HG03520 (cell line): Measurements from ENCODE around the gene KRT6A.

Experiments used
- ATAC-seq: cut with Tn5 transposase; IDR thresholded peaks from one replicate; pipeline ENCODE4 v1.9.1; 2021; ENCODE audit warnings: mild to moderate bottlenecking, moderate library complexity; ENCODE audit not compliant: unreplicated experiment

Gene KRT6A

GRCh38 chr12:52524898-52525591, 32.0 kb upstream of the KRT6A start:
- ATAC-seq, result peak; percentile 78

- no peak for ATAC-seq
Observed at GRCh38 chr12:52524241-52524897, 31.3 kb upstream of the KRT6A start.

GRCh38 chr12:52523824-52524223, 30.8 kb upstream of the KRT6A start:
- no peak for ATAC-seq

- ATAC-seq, result no peak
Observed at GRCh38 chr12:52522346-52523011, 29.4 kb upstream of the KRT6A start.

- ATAC-seq, result no peak
Observed at GRCh38 chr12:52521568-52522266, 28.7 kb upstream of the KRT6A start.

GRCh38 chr12:52521175-52521567, 28.1 kb upstream of the KRT6A start:
- no peak for ATAC-seq

- no peak for ATAC-seq
Observed at GRCh38 chr12:52519826-52520662, 27.0 kb upstream of the KRT6A start, which contains the start of gene KRT5. Gene KRT5, minus strand, starts transcription at chr12:52520394. Its CDS starts 98 bp downstream, at chr12:52520296.

- ATAC-seq, result no peak
Observed at GRCh38 chr12:52519387-52519703, 26.3 kb upstream of the KRT6A start.

- no peak for ATAC-seq
Observed at GRCh38 chr12:52518574-52519386, 25.7 kb upstream of the KRT6A start.

- no peak for ATAC-seq
Observed at GRCh38 chr12:52517888-52518287, 24.8 kb upstream of the KRT6A start.

- ATAC-seq, result no peak
Observed at GRCh38 chr12:52517005-52517835, 24.2 kb upstream of the KRT6A start.

GRCh38 chr12:52515927-52516831, 23.1 kb upstream of the KRT6A start:
- no peak for ATAC-seq

- no peak for ATAC-seq
Observed at GRCh38 chr12:52515319-52515646, 22.2 kb upstream of the KRT6A start.

GRCh38 chr12:52514471-52515318, 21.6 kb upstream of the KRT6A start:
- no peak for ATAC-seq

GRCh38 chr12:52513736-52514135, 20.7 kb upstream of the KRT6A start:
- no peak for ATAC-seq

GRCh38 chr12:52508211-52508610, 15.2 kb upstream of the KRT6A start:
- ATAC-seq, result no peak
